ENCODE results near the gene MDK.
A peak's percentile ranks its signal among the peaks of the same experiment; 100 is the strongest.

The MDK gene

DNA sequence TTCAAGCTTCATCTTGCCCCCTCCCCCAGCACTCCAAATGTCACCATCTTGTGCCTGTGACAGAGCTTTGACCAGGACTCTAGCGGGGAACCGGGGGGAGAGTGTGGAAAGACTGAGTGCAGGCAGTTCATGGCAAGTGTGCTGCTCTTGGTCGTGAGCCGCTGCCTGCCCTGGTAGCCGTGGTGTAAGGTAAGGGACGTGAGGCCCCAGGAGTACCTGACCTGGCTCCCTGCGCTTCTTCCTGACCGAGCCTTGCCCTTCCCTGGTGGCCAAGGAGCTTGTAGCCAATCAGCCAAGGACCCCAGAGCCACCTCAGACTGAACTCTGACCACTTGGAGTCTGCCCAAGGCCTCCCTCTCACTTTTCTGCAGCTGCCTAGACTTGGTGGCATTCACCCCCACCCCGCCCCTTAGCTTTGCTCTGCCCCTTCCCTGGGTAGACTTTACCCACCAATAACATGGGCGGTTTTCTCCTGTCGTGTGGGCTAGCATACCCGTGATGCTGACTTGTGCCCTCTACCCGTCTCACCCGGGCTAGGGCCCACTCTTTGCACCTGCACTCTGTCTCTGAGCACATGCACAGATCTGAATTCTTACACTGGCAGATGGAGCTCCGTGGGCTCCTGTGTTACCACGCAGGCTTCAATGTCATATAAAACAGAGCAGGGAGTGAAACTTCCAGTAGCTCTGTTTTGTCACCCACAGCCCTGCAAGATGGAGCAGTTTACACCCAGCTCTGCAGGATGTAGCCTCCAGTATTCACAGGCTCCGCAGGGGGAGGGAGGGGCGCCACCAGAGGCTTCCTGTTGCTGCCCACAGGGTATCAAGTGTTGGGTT, 32.7 kb upstream of the MDK start:
- TF ChIP-seq SPI1 (IDR thresholded peaks at IDR 0.05; ENCODE audit: borderline replicate concordance, low read depth) (no peak), POLR2AphosphoS5 (IDR thresholded peaks at IDR 0.05; ENCODE audit: low read depth) (no peak), GABPA (IDR thresholded peaks at IDR 0.05; ENCODE audit: low read depth) (no peak)
- TF ChIP-seq, protein P1, sequence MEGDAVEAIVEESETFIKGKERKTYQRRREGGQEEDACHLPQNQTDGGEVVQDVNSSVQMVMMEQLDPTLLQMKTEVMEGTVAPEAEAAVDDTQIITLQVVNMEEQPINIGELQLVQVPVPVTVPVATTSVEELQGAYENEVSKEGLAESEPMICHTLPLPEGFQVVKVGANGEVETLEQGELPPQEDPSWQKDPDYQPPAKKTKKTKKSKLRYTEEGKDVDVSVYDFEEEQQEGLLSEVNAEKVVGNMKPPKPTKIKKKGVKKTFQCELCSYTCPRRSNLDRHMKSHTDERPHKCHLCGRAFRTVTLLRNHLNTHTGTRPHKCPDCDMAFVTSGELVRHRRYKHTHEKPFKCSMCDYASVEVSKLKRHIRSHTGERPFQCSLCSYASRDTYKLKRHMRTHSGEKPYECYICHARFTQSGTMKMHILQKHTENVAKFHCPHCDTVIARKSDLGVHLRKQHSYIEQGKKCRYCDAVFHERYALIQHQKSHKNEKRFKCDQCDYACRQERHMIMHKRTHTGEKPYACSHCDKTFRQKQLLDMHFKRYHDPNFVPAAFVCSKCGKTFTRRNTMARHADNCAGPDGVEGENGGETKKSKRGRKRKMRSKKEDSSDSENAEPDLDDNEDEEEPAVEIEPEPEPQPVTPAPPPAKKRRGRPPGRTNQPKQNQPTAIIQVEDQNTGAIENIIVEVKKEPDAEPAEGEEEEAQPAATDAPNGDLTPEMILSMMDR (IDR thresholded peaks at IDR 0.05; ENCODE audit: insufficient read depth, low read length), result no peak
- TF ChIP-seq, protein P2, sequence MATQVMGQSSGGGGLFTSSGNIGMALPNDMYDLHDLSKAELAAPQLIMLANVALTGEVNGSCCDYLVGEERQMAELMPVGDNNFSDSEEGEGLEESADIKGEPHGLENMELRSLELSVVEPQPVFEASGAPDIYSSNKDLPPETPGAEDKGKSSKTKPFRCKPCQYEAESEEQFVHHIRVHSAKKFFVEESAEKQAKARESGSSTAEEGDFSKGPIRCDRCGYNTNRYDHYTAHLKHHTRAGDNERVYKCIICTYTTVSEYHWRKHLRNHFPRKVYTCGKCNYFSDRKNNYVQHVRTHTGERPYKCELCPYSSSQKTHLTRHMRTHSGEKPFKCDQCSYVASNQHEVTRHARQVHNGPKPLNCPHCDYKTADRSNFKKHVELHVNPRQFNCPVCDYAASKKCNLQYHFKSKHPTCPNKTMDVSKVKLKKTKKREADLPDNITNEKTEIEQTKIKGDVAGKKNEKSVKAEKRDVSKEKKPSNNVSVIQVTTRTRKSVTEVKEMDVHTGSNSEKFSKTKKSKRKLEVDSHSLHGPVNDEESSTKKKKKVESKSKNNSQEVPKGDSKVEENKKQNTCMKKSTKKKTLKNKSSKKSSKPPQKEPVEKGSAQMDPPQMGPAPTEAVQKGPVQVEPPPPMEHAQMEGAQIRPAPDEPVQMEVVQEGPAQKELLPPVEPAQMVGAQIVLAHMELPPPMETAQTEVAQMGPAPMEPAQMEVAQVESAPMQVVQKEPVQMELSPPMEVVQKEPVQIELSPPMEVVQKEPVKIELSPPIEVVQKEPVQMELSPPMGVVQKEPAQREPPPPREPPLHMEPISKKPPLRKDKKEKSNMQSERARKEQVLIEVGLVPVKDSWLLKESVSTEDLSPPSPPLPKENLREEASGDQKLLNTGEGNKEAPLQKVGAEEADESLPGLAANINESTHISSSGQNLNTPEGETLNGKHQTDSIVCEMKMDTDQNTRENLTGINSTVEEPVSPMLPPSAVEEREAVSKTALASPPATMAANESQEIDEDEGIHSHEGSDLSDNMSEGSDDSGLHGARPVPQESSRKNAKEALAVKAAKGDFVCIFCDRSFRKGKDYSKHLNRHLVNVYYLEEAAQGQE (IDR thresholded peaks at IDR 0.05; ENCODE audit: insufficient replicate concordance, low read depth), result no peak
- Histone ChIP-seq H3K4me3 (replicated peaks; ENCODE audit: insufficient read depth, low read length) (peak overlapping the region; percentile 77), H3K27ac (replicated peaks) (peak overlapping the region; percentile 55), H3K27me3 (ENCODE audit: insufficient read depth, poor library complexity, severe bottlenecking) (no peaks in the 10 kb centered on the region)
- DNase-seq (ENCODE audit: low read depth in 1 of 2, low spot score in 1 of 2), result peak in 1 of 2 experiments; percentile 59

DNA sequence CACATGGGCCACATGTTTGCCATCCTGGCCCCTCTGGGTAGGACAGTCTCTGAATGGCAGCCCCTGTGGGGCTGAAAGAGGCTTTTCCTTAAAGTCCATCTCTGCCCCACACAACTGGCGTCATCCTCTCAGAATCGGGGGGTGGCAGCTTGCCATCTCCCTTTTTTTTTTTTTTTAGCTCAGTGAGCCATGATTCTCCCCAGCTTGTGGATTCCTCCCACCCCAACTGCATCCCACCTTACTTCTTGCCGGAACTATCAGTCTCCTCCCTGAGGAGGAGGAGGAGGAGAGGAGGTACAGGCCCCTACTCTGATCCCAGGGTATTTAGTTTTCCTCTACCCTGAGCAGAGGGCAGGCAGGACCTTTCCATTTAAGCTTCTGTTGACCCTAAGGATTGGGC, 30.8 kb upstream of the MDK start:
- Histone ChIP-seq H3K4me3 (replicated peaks; ENCODE audit: insufficient read depth, low read length) (no peak overlapping the region), H3K27me3 (ENCODE audit: insufficient read depth, poor library complexity, severe bottlenecking) (no peaks in the 10 kb centered on the region), H3K27ac (replicated peaks) (no peak overlapping the region)
- no peak for DNase-seq (ENCODE audit: low read depth in 1 of 2, low spot score in 1 of 2)
- TF ChIP-seq, protein P1 (IDR thresholded peaks at IDR 0.05; ENCODE audit: insufficient read depth, low read length), result no peak
- TF ChIP-seq, protein P2 (IDR thresholded peaks at IDR 0.05; ENCODE audit: insufficient replicate concordance, low read depth), result no peak
- TF ChIP-seq POLR2AphosphoS5 (IDR thresholded peaks at IDR 0.05; ENCODE audit: low read depth), result no peak
- TF ChIP-seq GABPA (IDR thresholded peaks at IDR 0.05; ENCODE audit: low read depth), result no peak

DNA sequence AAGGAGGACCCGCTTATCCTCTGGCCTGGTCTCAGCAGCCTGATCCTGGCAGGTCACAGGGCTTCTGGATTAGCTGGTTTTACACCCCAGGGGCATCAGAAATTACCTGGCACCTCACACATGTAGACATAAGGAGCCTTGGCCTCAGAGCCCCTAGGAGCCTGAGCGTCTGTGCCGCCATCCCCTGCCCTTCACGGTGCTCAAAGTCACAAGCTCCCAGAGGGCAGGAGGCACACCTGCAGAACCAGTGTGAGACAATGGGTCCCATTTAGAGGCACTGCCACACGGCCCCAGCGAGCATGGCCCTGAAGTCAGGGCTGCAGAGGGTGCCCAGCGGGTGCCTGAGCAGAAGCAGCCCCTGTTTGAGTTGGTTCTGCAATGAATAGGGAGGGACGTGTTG, 30.3 kb upstream of the MDK start:
- Histone ChIP-seq H3K27me3 (ENCODE audit: insufficient read depth, poor library complexity, severe bottlenecking) (no peaks in the 10 kb centered on the region), H3K4me3 (replicated peaks; ENCODE audit: insufficient read depth, low read length) (no peak overlapping the region), H3K27ac (replicated peaks) (no peak overlapping the region)
- DNase-seq (ENCODE audit: low read depth in 1 of 2, low spot score in 1 of 2), result no peak
- TF ChIP-seq GABPA (IDR thresholded peaks at IDR 0.05; ENCODE audit: low read depth), result no peak
- TF ChIP-seq SPI1 (IDR thresholded peaks at IDR 0.05; ENCODE audit: borderline replicate concordance, low read depth), result no peak
- TF ChIP-seq, protein P2 (IDR thresholded peaks at IDR 0.05; ENCODE audit: insufficient replicate concordance, low read depth), result no peak
- TF ChIP-seq, protein P1 (IDR thresholded peaks at IDR 0.05; ENCODE audit: insufficient read depth, low read length), result no peak
- TF ChIP-seq POLR2AphosphoS5 (IDR thresholded peaks at IDR 0.05; ENCODE audit: low read depth), result no peak

Data from HL-60 (cell line).